NCI-H510A (cell line): ENCODE data around the gene TUBB8B.
"Not testable (repeated sequence)": the region's sequence is repeated elsewhere in the genome, so short reads cannot be mapped to it uniquely, and the experiment has no call there.

ENCODE experiments used
- DNase-seq: peaks from one replicate; lab custom pipeline; 2025; lab: John Stamatoyannopoulos, UW

TUBB8B gene

GRCh38 chr18:12773-13172 is 36.6 kb downstream of the TUBB8B start:
- DNase-seq = not testable (repeated sequence)

- not testable (repeated sequence) for DNase-seq
These were observed 37.8 kb downstream of the TUBB8B start for GRCh38 chr18:11383-12274.

GRCh38 chr18:10624-11184 is 38.7 kb downstream of the TUBB8B start:
- DNase-seq = not testable (repeated sequence)

- DNase-seq = not testable (repeated sequence)
These were observed 39.5 kb downstream of the TUBB8B start for GRCh38 chr18:9937-10336.
